Measurements from ENCODE around the gene PITPNC1. TPM values are rescaled to one million over a fixed set of nuclear protein-coding genes. Genes with fewer than 3 reads are reported as not detected.

PITPNC1 gene
- total RNA-seq, 1 experiment from 2014 or later = 20.8 TPM

- intact Hi-C loops (cut with micrococcal nuclease; ENCODE audit: unreplicated experiment) (loop anchor here (5.0 kb wide), 1 partner anchor 223 kb away; the partner anchor contains the start of gene PITPNC1), in situ Hi-C loops (cut with HindIII; ENCODE audit: low pct_unique_long_range_greater_than_20kb, low sequenced_read_pairs) (no loop called here)
- DNase-seq (ENCODE audit: low read depth, low spot score) (no peak), ATAC-seq (no peak)
- ChIA-PET POLR2A (no interaction called here), CTCF (no interaction called here)
- H3K4me3 ChIP-seq (ENCODE audit: low read depth in 2 of 2, low read length in 2 of 2) = no peak overlapping the region
- TF ChIP-seq SIN3A (IDR thresholded peaks at IDR 0.05; ENCODE audit: borderline replicate concordance, insufficient read depth, low read depth, low read length) (no peak), CTCF (IDR thresholded peaks at IDR 0.05) (no peak), TCF7L2 (IDR thresholded peaks at IDR 0.05; ENCODE audit: low read depth, low read length) (no peak), POLR2AphosphoS5 (IDR thresholded peaks at IDR 0.05; ENCODE audit: low read depth, low read length) (no peak), REST (IDR thresholded peaks at IDR 0.05; ENCODE audit: insufficient read depth in 1 of 2, low read depth in 2 of 2, low read length in 1 of 2) (no peak)
- no peaks in the 10 kb centered on the region for H3K9me3 ChIP-seq (ENCODE audit: control insufficient read depth, insufficient read depth, low read depth, low read length)
- BruUV-seq (replicated peaks) = no TSS peak
- no peaks in the 10 kb centered on the region for H3K27me3 ChIP-seq (ENCODE audit: control insufficient read depth, insufficient read depth, low read length)
- H3K36me3 ChIP-seq (ENCODE audit: control insufficient read depth, insufficient read depth, low read length) = no peaks in the 10 kb centered on the region
- no peaks in the 10 kb centered on the region for H3K4me1 ChIP-seq (ENCODE audit: control insufficient read depth, insufficient read depth, low read length)
- no peak overlapping the region for H3K27ac ChIP-seq (ENCODE audit: low read length)
These were observed 223.3 kb downstream of the PITPNC1 start for GRCh38 chr17:67600408-67600807.

- no peak for DNase-seq (ENCODE audit: low read depth, low spot score)
- no peak overlapping the region for H3K4me3 ChIP-seq (ENCODE audit: low read depth in 2 of 2, low read length in 2 of 2)
- no peak overlapping the region for H3K27ac ChIP-seq (ENCODE audit: low read length)
- no peaks in the 10 kb centered on the region for H3K36me3 ChIP-seq (ENCODE audit: control insufficient read depth, insufficient read depth, low read length)
- ChIA-PET CTCF (no interaction called here), POLR2A (no interaction called here)
- intact Hi-C loops (cut with micrococcal nuclease; ENCODE audit: unreplicated experiment) = loop anchor here (5.0 kb wide), 1 partner anchor 225 kb away; the partner anchor contains the start of gene PITPNC1
- ATAC-seq = no peak
- in situ Hi-C loops (cut with HindIII; ENCODE audit: low pct_unique_long_range_greater_than_20kb, low sequenced_read_pairs) = no loop called here
- no peaks in the 10 kb centered on the region for H3K27me3 ChIP-seq (ENCODE audit: control insufficient read depth, insufficient read depth, low read length)
- no peaks in the 10 kb centered on the region for H3K9me3 ChIP-seq (ENCODE audit: control insufficient read depth, insufficient read depth, low read depth, low read length)
- TF ChIP-seq CTCF (IDR thresholded peaks at IDR 0.05) (no peak), SIN3A (IDR thresholded peaks at IDR 0.05; ENCODE audit: borderline replicate concordance, insufficient read depth, low read depth, low read length) (no peak), POLR2AphosphoS5 (IDR thresholded peaks at IDR 0.05; ENCODE audit: low read depth, low read length) (no peak), REST (IDR thresholded peaks at IDR 0.05; ENCODE audit: insufficient read depth in 1 of 2, low read depth in 2 of 2, low read length in 1 of 2) (no peak), TCF7L2 (IDR thresholded peaks at IDR 0.05; ENCODE audit: low read depth, low read length) (no peak)
- no TSS peak for BruUV-seq (replicated peaks)
- H3K4me1 ChIP-seq (ENCODE audit: control insufficient read depth, insufficient read depth, low read length) = no peaks in the 10 kb centered on the region
These were observed 224.8 kb downstream of the PITPNC1 start for GRCh38 chr17:67601897-67602296.

Measured in Panc1 (cell line).